ENCODE data around the gene MRPL32. TPM values are rescaled to one million over a fixed set of nuclear protein-coding genes. Genes with fewer than 3 reads are reported as not detected.

Gene MRPL32
- total RNA-seq, 4 donors from 2014 or later: 48.9 to 61.4 (median 55.8) TPM

- TF ChIP-seq CTCF (IDR thresholded peaks at IDR 0.05) (no peak), POLR2A (IDR thresholded peaks at IDR 0.05) (no peak)
- intact Hi-C loops (cut with DNase I): no loop called here
- Histone ChIP-seq H3K27me3 (peaks cover 0 to 2% (median 0%) of the 10 kb centered on the region in 4 donors), H3K9me3 (no peaks in the 10 kb centered on the region), H3K27ac (no peak overlapping the region), H3K4me1 (no peaks in the 10 kb centered on the region), H3K4me3 (no peak overlapping the region), H3K36me3 (no peaks in the 10 kb centered on the region)
- DNase-seq: no peak
- 61 to 79% methylated on average over 2 of the region's 2 CpGs for WGBS, 2 donors
These were observed 29.0 kb downstream of the MRPL32 start for GRCh38 chr7:42961170-42961569.

GRCh38 chr7:42964293-42964692 lies 32.1 kb downstream of the MRPL32 start:
- H3K36me3 ChIP-seq: no peaks in the 10 kb centered on the region
- TF ChIP-seq CTCF (IDR thresholded peaks at IDR 0.05) (no peak), POLR2A (IDR thresholded peaks at IDR 0.05) (no peak)
- H3K4me3 ChIP-seq: no peak overlapping the region
- WGBS, 2 donors: 63 to 66% methylated on average over 2 of the region's 2 CpGs
- H3K9me3 ChIP-seq: no peaks in the 10 kb centered on the region
- H3K27me3 ChIP-seq: peaks cover 0 to 2% (median 0%) of the 10 kb centered on the region in 4 donors
- no peaks in the 10 kb centered on the region for H3K4me1 ChIP-seq
- intact Hi-C loops (cut with DNase I): no loop called here
- H3K27ac ChIP-seq: no peak overlapping the region
- no peak for DNase-seq

- H3K36me3 ChIP-seq: no peaks in the 10 kb centered on the region
- intact Hi-C loops (cut with DNase I): no loop called here
- H3K4me3 ChIP-seq: no peak overlapping the region
- WGBS, 2 donors: 44 to 62% methylated on average over 6 of the region's 6 CpGs
- peaks cover 0 to 2% (median 0%) of the 10 kb centered on the region in 4 donors for H3K27me3 ChIP-seq
- H3K9me3 ChIP-seq: no peaks in the 10 kb centered on the region
- H3K4me1 ChIP-seq: no peaks in the 10 kb centered on the region
- no peak for DNase-seq
- TF ChIP-seq POLR2A (IDR thresholded peaks at IDR 0.05) (no peak), CTCF (IDR thresholded peaks at IDR 0.05) (no peak)
- H3K27ac ChIP-seq: no peak overlapping the region
These were observed 33.0 kb downstream of the MRPL32 start for GRCh38 chr7:42964849-42965805.

GRCh38 chr7:42967391-42967790 lies 35.2 kb downstream of the MRPL32 start:
- no peaks in the 10 kb centered on the region for H3K27me3 ChIP-seq
- intact Hi-C loops (cut with DNase I): no loop called here
- peaks cover 0 to 3% (median 0%) of the 10 kb centered on the region in 3 donors for H3K4me1 ChIP-seq
- no peak overlapping the region for H3K4me3 ChIP-seq
- TF ChIP-seq CTCF (IDR thresholded peaks at IDR 0.05) (no peak), POLR2A (IDR thresholded peaks at IDR 0.05) (no peak)
- no peaks in the 10 kb centered on the region for H3K9me3 ChIP-seq
- H3K36me3 ChIP-seq: no peaks in the 10 kb centered on the region
- no peak for DNase-seq
- WGBS, 2 donors: 63 to 87% methylated on average over 2 of the region's 2 CpGs
- no peak overlapping the region for H3K27ac ChIP-seq

Data from esophagus squamous epithelium (tissue), 5 donors.